ENCODE measurements around the gene SLMAP. TPM values are rescaled to one million over a fixed set of nuclear protein-coding genes. Genes with fewer than 3 reads are reported as not detected.
A peak's percentile ranks its signal among the peaks of the same experiment; 100 is the strongest.

SLMAP gene
- total RNA-seq (2016; rRNA removed; fragmentation: Illumina TruSeq; extraction: Trizol): 48.3 and 61.3 TPM in 2 replicates
- total RNA-seq (2016; cell fraction: cytosol; rRNA removed; fragmentation: Illumina TruSeq; extraction: Trizol; ENCODE audit: low read depth): 16.5 and 17.6 TPM in 2 replicates
- 50.5 and 56.8 TPM in 2 replicates for total RNA-seq (2016; cell fraction: insoluble cytoplasmic fraction; rRNA removed; fragmentation: Illumina TruSeq; extraction: Trizol)
- total RNA-seq (2016; cell fraction: membrane; rRNA removed; fragmentation: Illumina TruSeq; extraction: Trizol): 26.6 and 29.2 TPM in 2 replicates
- total RNA-seq (2016; cell fraction: nucleus; rRNA removed; fragmentation: Illumina TruSeq; extraction: Trizol): 55.6 and 65.7 TPM in 2 replicates
- 23.2 and 24.0 TPM in 2 replicates for polyA plus RNA-seq (2011; rRNA removed)
- 10.0 and 15.1 TPM in 2 replicates for polyA plus RNA-seq (2011; cell fraction: cytosol; rRNA removed)
- 21.3 and 27.5 TPM in 2 replicates for polyA plus RNA-seq (2011; cell fraction: nucleus; rRNA removed)
- polyA plus RNA-seq (2012): 21.8 and 25.6 TPM in 2 replicates
- 1.7 and 2.2 TPM in 2 replicates for polyA plus RNA-seq (2016; cell fraction: cytosol; fragmentation: Illumina TruSeq; extraction: Trizol; ENCODE audit: low read depth)
- 40.5 and 40.7 TPM in 2 replicates for polyA plus RNA-seq (2016; cell fraction: insoluble cytoplasmic fraction; fragmentation: Illumina TruSeq; extraction: Trizol; ENCODE audit: low read depth)
- polyA plus RNA-seq (2016; cell fraction: membrane; fragmentation: Illumina TruSeq; extraction: Trizol; ENCODE audit: low read depth): 10.4 and 10.5 TPM in 2 replicates
- polyA plus RNA-seq (2016; cell fraction: nucleus; fragmentation: Illumina TruSeq; extraction: Trizol; ENCODE audit: insufficient read depth, low read depth): 44.5 and 45.1 TPM in 2 replicates
- polyA minus RNA-seq (2011; rRNA and poly(A)+ RNA removed; ENCODE audit: low replicate concordance): 90.9 and 106 TPM in 2 replicates
- polyA minus RNA-seq (2011; cell fraction: cytosol; rRNA and poly(A)+ RNA removed): 36.1 and 37.0 TPM in 2 replicates
- polyA minus RNA-seq (2011; cell fraction: nucleus; rRNA and poly(A)+ RNA removed): 122 and 124 TPM in 2 replicates
- Bru-seq, nascent RNA: percentile 86 among the genes with signal in this experiment
- percentile 83 among the genes with signal in this experiment for BruChase-seq, experiment 1, labeled RNA remaining after a 6-hour chase
- BruChase-seq, experiment 2, labeled RNA remaining after a 2-hour chase: percentile 83 among the genes with signal in this experiment
- long read RNA-seq, experiment 1, partial matches to known transcripts: 12 of 15 reads
- long read RNA-seq, experiment 1, other reads (novel, unspliced or antisense): 3 of 15 reads
- long read RNA-seq, experiment 2, full-length matches to known transcripts: 1 of 46 reads
- long read RNA-seq, experiment 2, partial matches to known transcripts: 3 of 46 reads
- long read RNA-seq, experiment 2, other reads (novel, unspliced or antisense): 42 of 46 reads

GRCh38 chr3:57755741-57756527 lies at the start of gene SLMAP:
SLMAP (plus strand) TSS chr3:57756309; CDS start chr3:57757652, 1,343 bp downstream.
- ChIA-PET CTCF (ENCODE audit: low intra/inter-chr PET ratio, low total read pairs) (no interaction called here), POLR2A (interaction anchor here (0.7 to 1.8 kb wide), 13 partner anchors 8 to 200 kb away, joined by 3 to 19 read pairs (median 4); partner anchors contain the start of genes ARF4, DENND6A and PDE12)
- H3K4me3 ChIP-seq (replicated peaks in 1 of 3; ENCODE audit: insufficient read depth in 1 of 3, low read depth in 2 of 3, low read length in 3 of 3): peak within 1 kb of the TSS; percentile 88 to 96 (median 94)
- peak within 1 kb of the TSS; percentile 96 for H3K9ac ChIP-seq (ENCODE audit: insufficient read depth, low read depth, low read length)
- peaks cover 46% of the 10 kb centered on the region for H3K79me2 ChIP-seq (ENCODE audit: insufficient read depth, low read length)
- H3K27ac ChIP-seq (ENCODE audit: extremely low read length, insufficient read depth, low read length): peak within 1 kb of the TSS; percentile 81
- H3K36me3 ChIP-seq (replicated peaks in 1 of 2; ENCODE audit: control insufficient read depth in 1 of 2, insufficient read depth in 2 of 2, low read length in 2 of 2): peaks cover 0 to 1% of the 10 kb centered on the region in 2 experiments; a peak in 3 of 5 replicates
- intact Hi-C loops (cut with micrococcal nuclease; ENCODE audit: unreplicated experiment) (loop anchor here (2.0 to 5.0 kb wide), 4 partner anchors 63 to 159 kb away; partner anchors contain the start of genes ARF4 and DENND6A), in situ Hi-C loops (cut with HindIII; ENCODE audit: extremely low pct_ligation_motif_present, low pct_unique_long_range_greater_than_20kb) (no loop called here)
- peak; percentile 96 for DNase-seq (ENCODE audit: low spot score)
- H3K4me2 ChIP-seq (ENCODE audit: low read depth, low read length): peak within 1 kb of the TSS; percentile 96
- BruUV-seq (replicated peaks): no TSS peak
- no peaks in the 10 kb centered on the region for H3K9me3 ChIP-seq (ENCODE audit: low read length)
- WGBS (ENCODE audit: low lambda C conversion rate): under 1% methylated on average over 16 of the region's 48 CpGs
- no peaks in the 10 kb centered on the region; a peak in 1 of 5 replicates for H3K27me3 ChIP-seq (ENCODE audit: control insufficient read depth in 1 of 2, insufficient read depth in 2 of 2, low read length in 2 of 2)
- peaks cover 26% of the 10 kb centered on the region for H3K4me1 ChIP-seq (ENCODE audit: insufficient read depth, low read length)
- H4K20me1 ChIP-seq (ENCODE audit: insufficient read depth, low read length): peaks cover 18% of the 10 kb centered on the region
- peak; percentile 94 for ATAC-seq
- peak within 1 kb of the TSS; percentile 68 for H2AFZ ChIP-seq (ENCODE audit: low read length)
- FAIRE-seq: peak; percentile 74
- TF ChIP-seq ZNF513 (CRISPR knock-in tag; conservative IDR thresholded peaks at IDR 0.05) (no peak), HOXA5 (CRISPR knock-in tag; IDR thresholded peaks at IDR 0.05) (no peak), ZNF780A (CRISPR knock-in tag; IDR thresholded peaks at IDR 0.05) (peak; percentile 80; the same call in 1 of the 2 replicates), ZKSCAN1 (IDR thresholded peaks at IDR 0.05; ENCODE audit: low read length) (no peak; the same call in 1 of the 2 replicates), ZFX (CRISPR knock-in tag; IDR thresholded peaks at IDR 0.05; ENCODE audit: low read depth) (peak; percentile 88), CBFB (CRISPR knock-in tag; IDR thresholded peaks at IDR 0.05) (0 out of 2 replicates have a peak, but pooled peaks have one; percentile 64), ZNF556 (CRISPR knock-in tag; IDR thresholded peaks at IDR 0.05; ENCODE audit: borderline replicate concordance) (no peak; the same call in 1 of the 2 replicates), RXRB (CRISPR knock-in tag; IDR thresholded peaks at IDR 0.05; ENCODE audit: borderline replicate concordance) (peak; percentile 58; the same call in 1 of the 2 replicates), NFATC3 (CRISPR knock-in tag; IDR thresholded peaks at IDR 0.05) (peak; percentile 52; the same call in 1 of the 2 replicates), TEAD3 (CRISPR knock-in tag; optimal IDR thresholded peaks at IDR 0.05; ENCODE audit: borderline replicate concordance) (peak; percentile 88), TBX2 (CRISPR knock-in tag; IDR thresholded peaks at IDR 0.05; ENCODE audit: borderline replicate concordance) (peak; percentile 87), FOXM1 (CRISPR knock-in tag; IDR thresholded peaks at IDR 0.05) (no peak), ARID2 (CRISPR knock-in tag; IDR thresholded peaks at IDR 0.05; ENCODE audit: borderline replicate concordance) (no peak), ELF1 (CRISPR knock-in tag; IDR thresholded peaks at IDR 0.05) (peak; percentile 78), SPEN (CRISPR knock-in tag; IDR thresholded peaks at IDR 0.05; ENCODE audit: low read depth) (peak; percentile 85), TBL1XR1 (IDR thresholded peaks at IDR 0.05; ENCODE audit: borderline replicate concordance, low read length, partially characterized antibody) (no peak), U2AF2 (IDR thresholded peaks at IDR 0.05; ENCODE audit: low read depth, low read length) (0 out of 2 replicates have a peak, but pooled peaks have one; percentile 52), ZSCAN22 (CRISPR knock-in tag; IDR thresholded peaks at IDR 0.05) (0 out of 2 replicates have a peak, but pooled peaks have one; percentile 47)
